Muscle of leg (tissue), 11 donors: ENCODE data around the gene FAM180B. TPM values are rescaled to one million over a fixed set of nuclear protein-coding genes. Genes with fewer than 3 reads are reported as not detected.

Experiments used
- DNase-seq: peaks from one replicate; pipeline ENCODE4 v3.0.0; 2013
- H3K27ac ChIP-seq: one replicate; pipeline ENCODE4 v1.5.1; 2013; ENCODE audit warnings: mild to moderate bottlenecking, low read length, control low read depth
- H3K27me3 ChIP-seq: one replicate; pipeline ENCODE4 v1.6.1; 2013; ENCODE audit warnings: low read length; ENCODE audit not compliant: control insufficient read depth, insufficient read depth
- H3K36me3 ChIP-seq: one replicate; pipeline ENCODE4 v1.6.1; 2013; ENCODE audit warnings: low read length; ENCODE audit not compliant: control insufficient read depth, insufficient read depth
- H3K4me1 ChIP-seq: one replicate; pipeline ENCODE4 v1.6.1; 2013; ENCODE audit warnings: low read length; ENCODE audit not compliant: control insufficient read depth, insufficient read depth
- H3K4me3 ChIP-seq: one replicate; pipeline ENCODE4 v1.5.1; 2013; ENCODE audit warnings: low read length, control low read depth
- H3K9me3 ChIP-seq: replicated peaks from 2 replicates; pipeline ENCODE4 v1.6.1; 2013; ENCODE audit warnings: low read depth, low read length; ENCODE audit not compliant: control insufficient read depth
- WGBS: methylation state at CpG from one replicate; pipeline ENCODE4 v1.1.5; 2013; ENCODE audit warnings: missing lambda C conversion rate; ENCODE audit not compliant: insufficient coverage; 5-methylcytosine and 5-hydroxymethylcytosine counted together
- polyA plus RNA-seq, 8 donors: library from polyadenylated mRNA; unstranded; fragments of 120-200 nt; gene quantifications; one replicate each; pipeline versions ENCODE4 v1.2.1 to v1.2.3, GENCODE V29; 2013; ENCODE audit warnings: inconsistent platforms in 1 of 8, low replicate concordance in 1 of 8; ENCODE audit not compliant: insufficient read length in 8 of 8, insufficient read depth in 1 of 8
- total RNA-seq: library from RNA; stranded (reverse); fragments of 120-200 nt; gene quantifications from one replicate; pipeline ENCODE4 v1.2.4, GENCODE V29; 2013

Gene FAM180B
- total and polyA plus RNA-seq, 9 donors = 1.9 to 5.7 (median 3.5) TPM

- peaks cover 12% of the 10 kb centered on the region for H3K4me1 ChIP-seq
- H3K27ac ChIP-seq = peak overlapping the region; percentile 35
- 44% methylated on average over 12 of the region's 17 CpGs for WGBS
Observed at GRCh38 chr11:47566149-47566698, 20.3 kb upstream of the FAM180B start.

GRCh38 chr11:47569646-47570045, 16.8 kb upstream of the FAM180B start:
- DNase-seq = no peak
- Histone ChIP-seq H3K36me3 (peaks cover 47% of the 10 kb centered on the region), H3K4me1 (peaks cover 17% of the 10 kb centered on the region), H3K9me3 (no peaks in the 10 kb centered on the region), H3K27me3 (no peaks in the 10 kb centered on the region), H3K4me3 (no peak overlapping the region), H3K27ac (no peak overlapping the region)
- WGBS = 99% methylated on average over 6 of the region's 7 CpGs

More at GRCh38 chr11:47566149-47566698, 20.3 kb upstream of the FAM180B start:
- no peak for DNase-seq
- Histone ChIP-seq H3K9me3 (no peaks in the 10 kb centered on the region), H3K36me3 (peaks cover 19% of the 10 kb centered on the region), H3K4me3 (peak overlapping the region; percentile 71), H3K27me3 (no peaks in the 10 kb centered on the region)

- Histone ChIP-seq H3K4me1 (peaks cover 10% of the 10 kb centered on the region), H3K9me3 (no peaks in the 10 kb centered on the region), H3K36me3 (peaks cover 52% of the 10 kb centered on the region), H3K27ac (no peak overlapping the region), H3K4me3 (no peak overlapping the region), H3K27me3 (no peaks in the 10 kb centered on the region)
- DNase-seq = no peak
- WGBS = no CpG with 5 or more reads among the region's 3 CpGs
Observed at GRCh38 chr11:47570651-47571356, 15.7 kb upstream of the FAM180B start.

GRCh38 chr11:47571357-47571729, 15.1 kb upstream of the FAM180B start:
- no peak overlapping the region for H3K27ac ChIP-seq
- H3K36me3 ChIP-seq = peaks cover 52% of the 10 kb centered on the region

GRCh38 chr11:47571895-47572294, 14.6 kb upstream of the FAM180B start:
- Histone ChIP-seq H3K36me3 (peaks cover 52% of the 10 kb centered on the region), H3K9me3 (no peaks in the 10 kb centered on the region), H3K4me3 (no peak overlapping the region), H3K27ac (no peak overlapping the region), H3K27me3 (no peaks in the 10 kb centered on the region), H3K4me1 (peaks cover 6% of the 10 kb centered on the region)
- WGBS = no CpG with 5 or more reads among the region's 1 CpG
- DNase-seq = no peak

More at GRCh38 chr11:47571357-47571729, 15.1 kb upstream of the FAM180B start:
- peaks cover 6% of the 10 kb centered on the region for H3K4me1 ChIP-seq
- H3K4me3 ChIP-seq = no peak overlapping the region
- H3K9me3 ChIP-seq = no peaks in the 10 kb centered on the region
- 80% methylated on average over 3 of the region's 4 CpGs for WGBS
- H3K27me3 ChIP-seq = no peaks in the 10 kb centered on the region
- DNase-seq = no peak

- no peak for DNase-seq
- Histone ChIP-seq H3K27ac (no peak overlapping the region), H3K4me1 (peaks cover 12% of the 10 kb centered on the region), H3K9me3 (no peaks in the 10 kb centered on the region), H3K4me3 (no peak overlapping the region), H3K27me3 (no peaks in the 10 kb centered on the region), H3K36me3 (peaks cover 61% of the 10 kb centered on the region)
- 43% methylated on average over 5 of the region's 8 CpGs for WGBS
Observed at GRCh38 chr11:47572715-47573255, 13.7 kb upstream of the FAM180B start.

GRCh38 chr11:47573321-47573720, 13.2 kb upstream of the FAM180B start:
- H3K27me3 ChIP-seq = no peaks in the 10 kb centered on the region
- DNase-seq = no peak
- H3K4me1 ChIP-seq = peaks cover 17% of the 10 kb centered on the region
- no peaks in the 10 kb centered on the region for H3K9me3 ChIP-seq
- H3K36me3 ChIP-seq = peaks cover 58% of the 10 kb centered on the region
- 90% methylated on average over 10 of the region's 11 CpGs for WGBS
- H3K4me3 ChIP-seq = no peak overlapping the region
- H3K27ac ChIP-seq = no peak overlapping the region

GRCh38 chr11:47577460-47578041, 8.9 kb upstream of the FAM180B start:
- peaks cover 29% of the 10 kb centered on the region for H3K4me1 ChIP-seq
- peaks cover 56% of the 10 kb centered on the region for H3K36me3 ChIP-seq
- WGBS = 34% methylated on average over 6 of the region's 13 CpGs
- peak; percentile 25 for DNase-seq
- H3K27me3 ChIP-seq = no peaks in the 10 kb centered on the region
- no peaks in the 10 kb centered on the region for H3K9me3 ChIP-seq
- H3K4me3 ChIP-seq = no peak overlapping the region
- peak overlapping the region; percentile 90 for H3K27ac ChIP-seq

GRCh38 chr11:47578524-47579494, 7.7 kb upstream of the FAM180B start, which contains the start of the genes KBTBD4 and NDUFS3:
TSS of gene KBTBD4 (minus strand) at chr11:47578970. CDS start at chr11:47578951, 19 bp downstream.
TSS of gene NDUFS3 (plus strand) at chr11:47579074. CDS start at chr11:47579092, 18 bp downstream.
- Histone ChIP-seq H3K36me3 (peaks cover 57% of the 10 kb centered on the region), H3K4me1 (peaks cover 24% of the 10 kb centered on the region), H3K9me3 (no peaks in the 10 kb centered on the region), H3K27ac (peak within 1 kb of the TSS; percentile 90), H3K4me3 (peak within 1 kb of the TSS; percentile 98), H3K27me3 (no peaks in the 10 kb centered on the region)
- WGBS = 0% methylated on average over 68 of the region's 72 CpGs
- DNase-seq = peak; percentile 97
